Activated CD8-positive, alpha-beta memory T cell treated with anti-CD3 and anti-CD28 coated beads for 36 hours (primary cell): ENCODE results near the gene HTRA3. TPM values are rescaled to one million over a fixed set of nuclear protein-coding genes. Genes with fewer than 3 reads are reported as not detected.
"Not testable (repeated sequence)": the region's sequence is repeated elsewhere in the genome, so short reads cannot be mapped to it uniquely, and the experiment has no call there.

ENCODE experiments used
- CTCF ChIA-PET: fragments of 350-600 bp; sonication (Branson Sonifier 250); formaldehyde crosslinking; loops from one replicate; lab custom pipeline; 2021; ENCODE audit warnings: antibody characterized with exemption; lab: Charles Lee
- POLR2A ChIA-PET: fragments of 350-600 bp; sonication (Branson Sonifier 250); formaldehyde crosslinking; loops from one replicate; lab custom pipeline; 2021; ENCODE audit warnings: antibody characterized with exemption; lab: Charles Lee
- total RNA-seq, 2 experiments: library from RNA; stranded (reverse); gene quantifications; one replicate each; pipeline ENCODE4 v1.2.3, GENCODE V29; 2021

HTRA3 gene
- total RNA-seq, 2 experiments from 2014 or later, result not detected

- CTCF ChIA-PET, result no interaction called here
These were observed 73.9 kb downstream of the HTRA3 start for GRCh38 chr4:8343262-8343966.

GRCh38 chr4:8343967-8344331 is 74.4 kb downstream of the HTRA3 start:
- POLR2A ChIA-PET, result no interaction called here
- CTCF ChIA-PET, result no interaction called here

More at GRCh38 chr4:8343262-8343966, 73.9 kb downstream of the HTRA3 start:
- POLR2A ChIA-PET, result no interaction called here

GRCh38 chr4:8344377-8344776 is 74.8 kb downstream of the HTRA3 start:
- POLR2A ChIA-PET, result no interaction called here
- CTCF ChIA-PET, result no interaction called here

GRCh38 chr4:8345053-8345945 is 75.7 kb downstream of the HTRA3 start:
- CTCF ChIA-PET, result no interaction called here

GRCh38 chr4:8345946-8346814 is 76.6 kb downstream of the HTRA3 start:
- CTCF ChIA-PET, result no interaction called here
- POLR2A ChIA-PET, result no interaction called here

More at GRCh38 chr4:8345053-8345945, 75.7 kb downstream of the HTRA3 start:
- POLR2A ChIA-PET, result no interaction called here

GRCh38 chr4:8346838-8347605 is 77.5 kb downstream of the HTRA3 start:
- POLR2A ChIA-PET, result no interaction called here
- CTCF ChIA-PET, result no interaction called here

- POLR2A ChIA-PET, result no interaction called here
- CTCF ChIA-PET, result no interaction called here
These were observed 78.1 kb downstream of the HTRA3 start for GRCh38 chr4:8347660-8348059.

GRCh38 chr4:8348071-8348470 is 78.5 kb downstream of the HTRA3 start:
- CTCF ChIA-PET, result no interaction called here
- POLR2A ChIA-PET, result no interaction called here

GRCh38 chr4:8349236-8349635 is 79.7 kb downstream of the HTRA3 start:
- POLR2A ChIA-PET, result not testable (repeated sequence)
- CTCF ChIA-PET, result interaction anchor here (0.7 kb wide), 1 partner anchor 181 kb away, joined by 5 read pairs; no protein-coding TSS in a partner anchor

GRCh38 chr4:8349664-8350236 is 80.2 kb downstream of the HTRA3 start:
- POLR2A ChIA-PET, result no interaction called here

GRCh38 chr4:8350352-8350751 is 80.8 kb downstream of the HTRA3 start:
- POLR2A ChIA-PET, result no interaction called here
- CTCF ChIA-PET, result no interaction called here

More at GRCh38 chr4:8349664-8350236, 80.2 kb downstream of the HTRA3 start:
- CTCF ChIA-PET, result no interaction called here

- ChIA-PET POLR2A (no interaction called here), CTCF (no interaction called here)
These were observed 81.4 kb downstream of the HTRA3 start for GRCh38 chr4:8350841-8351461.

GRCh38 chr4:8351931-8352367 is 82.4 kb downstream of the HTRA3 start:
- POLR2A ChIA-PET, result no interaction called here
- CTCF ChIA-PET, result no interaction called here

GRCh38 chr4:8352368-8353157 is 83.0 kb downstream of the HTRA3 start:
- CTCF ChIA-PET, result no interaction called here
- POLR2A ChIA-PET, result no interaction called here

- CTCF ChIA-PET, result no interaction called here
- POLR2A ChIA-PET, result no interaction called here
These were observed 83.7 kb downstream of the HTRA3 start for GRCh38 chr4:8353158-8353669.

- ChIA-PET CTCF (no interaction called here), POLR2A (no interaction called here)
These were observed 84.4 kb downstream of the HTRA3 start for GRCh38 chr4:8353912-8354453.

GRCh38 chr4:8355306-8355705 is 85.8 kb downstream of the HTRA3 start:
- ChIA-PET CTCF (no interaction called here), POLR2A (no interaction called here)
